ENCODE measurements around the gene GPC3. TPM values are rescaled to one million over a fixed set of nuclear protein-coding genes. Genes with fewer than 3 reads are reported as not detected.

The GPC3 gene
- total RNA-seq, 1 donor from 2014 or later: 1,039 TPM

- no peak for DNase-seq (ENCODE audit: low spot score)
- Histone ChIP-seq H3K4me3 (no peak overlapping the region), H3K79me2 (ENCODE audit: low read depth) (no peaks in the 10 kb centered on the region), H4K20me1 (ENCODE audit: low read depth) (peaks cover 44% of the 10 kb centered on the region), H3K36me3 (no peaks in the 10 kb centered on the region), H3K9ac (no peak overlapping the region), H3F3A (ENCODE audit: low read depth) (peaks cover 11% of the 10 kb centered on the region), H3K4me2 (no peak overlapping the region), H2AFZ (replicated peaks) (no peak overlapping the region), H3K27ac (no peak overlapping the region), H3K9me3 (ENCODE audit: low read depth) (no peaks in the 10 kb centered on the region), H3K4me1 (peaks cover 3% of the 10 kb centered on the region), H3K27me3 (no peaks in the 10 kb centered on the region)
- Mint-ChIP-seq H3K4me1 (peaks cover 56% of the 10 kb centered on the region), H3K27ac (peak overlapping the region; percentile 44), H3K9me3 (no peaks in the 10 kb centered on the region), H3K36me3 (peaks cover 2% of the 10 kb centered on the region), H3K4me3 (no peak overlapping the region), H3K27me3 (ENCODE audit: insufficient read depth, low read depth) (peaks cover 6% of the 10 kb centered on the region)
- no peak for TF ChIP-seq EZH2phosphoT487 (IDR thresholded peaks at IDR 0.05)
- no peak for TF ChIP-seq EZH2 (IDR thresholded peaks at IDR 0.05)
- no peak for TF ChIP-seq CTCF (IDR thresholded peaks at IDR 0.05)
These were observed 336.8 kb downstream of the GPC3 start for GRCh38 chrX:133648594-133648993.

GRCh38 chrX:133646719-133647116, 338.7 kb downstream of the GPC3 start:
- no peak for DNase-seq (ENCODE audit: low spot score)
- Histone ChIP-seq H4K20me1 (ENCODE audit: low read depth) (peaks cover 47% of the 10 kb centered on the region), H3K36me3 (no peaks in the 10 kb centered on the region), H3K79me2 (ENCODE audit: low read depth) (peaks cover 4% of the 10 kb centered on the region), H3K4me1 (peaks cover 3% of the 10 kb centered on the region), H3K4me3 (no peak overlapping the region), H3K9ac (no peak overlapping the region), H3K27ac (no peak overlapping the region), H3K27me3 (no peaks in the 10 kb centered on the region), H2AFZ (replicated peaks) (no peak overlapping the region), H3F3A (ENCODE audit: low read depth) (peaks cover 11% of the 10 kb centered on the region), H3K9me3 (ENCODE audit: low read depth) (no peaks in the 10 kb centered on the region), H3K4me2 (no peak overlapping the region)
- Mint-ChIP-seq H3K27me3 (ENCODE audit: insufficient read depth, low read depth) (peaks cover 6% of the 10 kb centered on the region), H3K4me3 (no peak overlapping the region), H3K27ac (no peak overlapping the region), H3K4me1 (peaks cover 60% of the 10 kb centered on the region), H3K9me3 (no peaks in the 10 kb centered on the region), H3K36me3 (no peaks in the 10 kb centered on the region)
- no peak for TF ChIP-seq CTCF (IDR thresholded peaks at IDR 0.05)
- TF ChIP-seq EZH2phosphoT487 (IDR thresholded peaks at IDR 0.05): no peak
- no peak for TF ChIP-seq EZH2 (IDR thresholded peaks at IDR 0.05)

GRCh38 chrX:133645977-133646718, 339.2 kb downstream of the GPC3 start:
- Histone ChIP-seq H3K27me3 (no peaks in the 10 kb centered on the region), H3K36me3 (no peaks in the 10 kb centered on the region), H4K20me1 (ENCODE audit: low read depth) (peaks cover 53% of the 10 kb centered on the region), H2AFZ (replicated peaks) (no peak overlapping the region), H3F3A (ENCODE audit: low read depth) (peaks cover 11% of the 10 kb centered on the region), H3K9me3 (ENCODE audit: low read depth) (no peaks in the 10 kb centered on the region), H3K4me2 (no peak overlapping the region), H3K4me3 (no peak overlapping the region), H3K27ac (no peak overlapping the region), H3K4me1 (peaks cover 3% of the 10 kb centered on the region), H3K79me2 (ENCODE audit: low read depth) (peaks cover 4% of the 10 kb centered on the region), H3K9ac (no peak overlapping the region)
- H3K4me3 Mint-ChIP-seq: no peak overlapping the region
- H3K36me3 Mint-ChIP-seq: no peaks in the 10 kb centered on the region
- DNase-seq (ENCODE audit: low spot score): no peak
- TF ChIP-seq CTCF (IDR thresholded peaks at IDR 0.05) (no peak), EZH2phosphoT487 (IDR thresholded peaks at IDR 0.05) (no peak), EZH2 (IDR thresholded peaks at IDR 0.05) (no peak)
- H3K27me3 Mint-ChIP-seq (ENCODE audit: insufficient read depth, low read depth): peaks cover 6% of the 10 kb centered on the region
- peaks cover 61% of the 10 kb centered on the region for H3K4me1 Mint-ChIP-seq
- H3K27ac Mint-ChIP-seq: peak overlapping the region; percentile 11
- H3K9me3 Mint-ChIP-seq: no peaks in the 10 kb centered on the region
